Measurements from ENCODE around the gene ADAMTS19. TPM values are rescaled to one million over a fixed set of nuclear protein-coding genes. Genes with fewer than 3 reads are reported as not detected.

Gene ADAMTS19
- total RNA-seq, 1 donor from 2014 or later = 14.8 TPM

DNA sequence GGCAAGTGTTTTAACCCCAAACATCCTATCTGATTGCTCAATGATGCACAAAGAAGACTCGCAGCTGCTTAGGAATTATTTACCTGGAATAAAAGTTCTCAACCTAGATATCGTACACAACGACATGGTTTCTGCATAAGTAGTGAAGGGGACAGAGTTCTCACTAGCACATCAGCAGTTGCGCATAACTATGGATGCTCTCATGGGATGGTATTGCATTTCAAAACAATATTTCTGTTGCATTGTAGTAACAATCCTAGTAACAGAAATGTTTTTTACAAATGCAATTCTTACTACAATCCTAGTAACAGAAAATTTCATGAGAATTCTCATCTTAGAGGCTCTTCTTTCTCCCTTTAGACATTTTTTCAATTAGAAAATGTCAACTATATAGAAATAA is 193.3 kb downstream of the ADAMTS19 start:
- Mint-ChIP-seq H3K27ac (no peak overlapping the region), H3K4me3 (no peak overlapping the region), H3K27me3 (ENCODE audit: low read depth) (no peaks in the 10 kb centered on the region), H3K4me1 (peaks cover 19% of the 10 kb centered on the region), H3K9me3 (peaks cover 3% of the 10 kb centered on the region), H3K36me3 (peaks cover 4% of the 10 kb centered on the region)
- TF ChIP-seq, protein P1, sequence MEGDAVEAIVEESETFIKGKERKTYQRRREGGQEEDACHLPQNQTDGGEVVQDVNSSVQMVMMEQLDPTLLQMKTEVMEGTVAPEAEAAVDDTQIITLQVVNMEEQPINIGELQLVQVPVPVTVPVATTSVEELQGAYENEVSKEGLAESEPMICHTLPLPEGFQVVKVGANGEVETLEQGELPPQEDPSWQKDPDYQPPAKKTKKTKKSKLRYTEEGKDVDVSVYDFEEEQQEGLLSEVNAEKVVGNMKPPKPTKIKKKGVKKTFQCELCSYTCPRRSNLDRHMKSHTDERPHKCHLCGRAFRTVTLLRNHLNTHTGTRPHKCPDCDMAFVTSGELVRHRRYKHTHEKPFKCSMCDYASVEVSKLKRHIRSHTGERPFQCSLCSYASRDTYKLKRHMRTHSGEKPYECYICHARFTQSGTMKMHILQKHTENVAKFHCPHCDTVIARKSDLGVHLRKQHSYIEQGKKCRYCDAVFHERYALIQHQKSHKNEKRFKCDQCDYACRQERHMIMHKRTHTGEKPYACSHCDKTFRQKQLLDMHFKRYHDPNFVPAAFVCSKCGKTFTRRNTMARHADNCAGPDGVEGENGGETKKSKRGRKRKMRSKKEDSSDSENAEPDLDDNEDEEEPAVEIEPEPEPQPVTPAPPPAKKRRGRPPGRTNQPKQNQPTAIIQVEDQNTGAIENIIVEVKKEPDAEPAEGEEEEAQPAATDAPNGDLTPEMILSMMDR (IDR thresholded peaks at IDR 0.05; ENCODE audit: unreplicated experiment) = no peak
- no peak for DNase-seq (ENCODE audit: low spot score in 2 of 2, unreplicated experiment in 2 of 2)

DNA sequence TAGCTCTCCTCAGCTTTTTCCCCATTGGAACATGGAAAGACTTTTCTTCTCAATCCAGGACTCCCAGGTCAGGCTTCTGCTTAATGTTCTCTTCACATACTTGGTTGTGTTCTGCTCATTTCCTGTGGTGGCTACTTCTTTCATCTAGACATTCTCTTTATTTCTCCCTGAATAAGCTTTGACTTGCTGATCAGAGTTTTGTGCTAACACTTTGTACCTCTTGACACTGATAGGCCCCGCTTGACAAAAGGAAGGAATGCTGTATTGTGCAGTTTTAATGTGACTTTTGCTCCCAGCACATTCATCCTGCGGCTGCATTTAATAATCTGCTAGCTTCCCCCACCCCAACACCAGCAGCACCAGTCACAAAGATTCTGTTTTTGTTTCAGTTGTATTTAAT is 196.9 kb downstream of the ADAMTS19 start:
- TF ChIP-seq, protein P1 (IDR thresholded peaks at IDR 0.05; ENCODE audit: unreplicated experiment) = no peak
- Mint-ChIP-seq H3K36me3 (no peaks in the 10 kb centered on the region), H3K4me1 (peaks cover 19% of the 10 kb centered on the region), H3K9me3 (no peaks in the 10 kb centered on the region), H3K27ac (peak overlapping the region; percentile 1), H3K27me3 (ENCODE audit: low read depth) (no peaks in the 10 kb centered on the region), H3K4me3 (no peak overlapping the region)
- DNase-seq (ENCODE audit: low spot score in 2 of 2, unreplicated experiment in 2 of 2) = no peak

DNA sequence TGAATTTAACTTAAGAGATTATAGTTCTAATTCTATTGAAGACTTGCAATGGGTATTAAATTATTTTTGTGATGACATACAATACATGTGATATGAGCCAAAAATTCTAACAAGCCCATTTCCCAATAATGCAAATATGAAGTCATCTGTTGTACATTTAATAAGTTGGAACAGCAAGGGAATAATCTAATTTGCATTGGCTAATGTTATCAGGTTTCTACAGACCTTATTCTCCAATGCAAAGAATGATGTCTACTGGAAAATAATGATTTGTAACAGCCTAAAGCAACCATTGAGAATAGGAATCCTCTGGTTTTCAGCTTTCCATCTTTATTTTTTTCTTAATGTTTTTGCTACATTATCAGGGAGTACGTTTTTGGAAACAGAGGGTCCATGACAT is 198.7 kb downstream of the ADAMTS19 start:
- Mint-ChIP-seq H3K36me3 (no peaks in the 10 kb centered on the region), H3K4me3 (no peak overlapping the region), H3K4me1 (peaks cover 4% of the 10 kb centered on the region), H3K9me3 (no peaks in the 10 kb centered on the region), H3K27ac (no peak overlapping the region), H3K27me3 (ENCODE audit: low read depth) (no peaks in the 10 kb centered on the region)
- DNase-seq (ENCODE audit: low spot score in 2 of 2, unreplicated experiment in 2 of 2) = no peak
- TF ChIP-seq, protein P1 (IDR thresholded peaks at IDR 0.05; ENCODE audit: unreplicated experiment) = no peak

DNA sequence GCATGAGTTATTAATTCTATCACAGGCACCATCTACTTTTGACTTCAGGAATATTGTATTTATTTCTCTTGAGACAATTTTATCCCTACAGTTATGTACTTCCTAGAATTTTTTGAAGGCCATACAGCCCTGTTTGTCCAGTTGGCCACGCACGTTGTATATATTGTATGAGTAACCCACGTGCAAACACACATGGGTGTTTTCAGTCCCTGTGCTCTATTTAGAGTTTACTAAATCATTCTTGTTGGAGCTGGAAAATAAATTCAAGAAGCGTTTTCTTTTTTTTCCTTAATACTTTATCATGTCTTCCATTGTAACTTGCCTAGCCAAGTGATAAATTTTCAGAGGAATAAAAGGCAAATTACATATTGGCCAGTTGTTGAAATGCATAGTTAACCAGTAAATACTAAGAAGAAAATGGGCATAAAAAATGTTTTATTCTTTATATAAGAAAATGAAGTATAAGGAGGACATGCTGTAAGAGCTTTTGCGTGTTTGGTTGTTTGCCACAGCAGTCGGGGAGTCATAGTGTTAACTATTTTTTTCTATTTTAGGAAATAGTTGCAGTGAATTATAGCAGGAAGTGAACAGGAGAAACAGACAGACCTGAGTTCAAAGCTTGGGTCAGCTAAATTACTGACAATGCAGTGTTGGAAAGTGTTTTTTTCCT is 201.4 kb downstream of the ADAMTS19 start:
- Mint-ChIP-seq H3K4me1 (peaks cover 6% of the 10 kb centered on the region), H3K27me3 (ENCODE audit: low read depth) (no peaks in the 10 kb centered on the region), H3K36me3 (no peaks in the 10 kb centered on the region), H3K4me3 (no peak overlapping the region), H3K9me3 (no peaks in the 10 kb centered on the region), H3K27ac (no peak overlapping the region)
- TF ChIP-seq, protein P1 (IDR thresholded peaks at IDR 0.05; ENCODE audit: unreplicated experiment) = no peak
- no peak for DNase-seq (ENCODE audit: low spot score in 2 of 2, unreplicated experiment in 2 of 2)

DNA sequence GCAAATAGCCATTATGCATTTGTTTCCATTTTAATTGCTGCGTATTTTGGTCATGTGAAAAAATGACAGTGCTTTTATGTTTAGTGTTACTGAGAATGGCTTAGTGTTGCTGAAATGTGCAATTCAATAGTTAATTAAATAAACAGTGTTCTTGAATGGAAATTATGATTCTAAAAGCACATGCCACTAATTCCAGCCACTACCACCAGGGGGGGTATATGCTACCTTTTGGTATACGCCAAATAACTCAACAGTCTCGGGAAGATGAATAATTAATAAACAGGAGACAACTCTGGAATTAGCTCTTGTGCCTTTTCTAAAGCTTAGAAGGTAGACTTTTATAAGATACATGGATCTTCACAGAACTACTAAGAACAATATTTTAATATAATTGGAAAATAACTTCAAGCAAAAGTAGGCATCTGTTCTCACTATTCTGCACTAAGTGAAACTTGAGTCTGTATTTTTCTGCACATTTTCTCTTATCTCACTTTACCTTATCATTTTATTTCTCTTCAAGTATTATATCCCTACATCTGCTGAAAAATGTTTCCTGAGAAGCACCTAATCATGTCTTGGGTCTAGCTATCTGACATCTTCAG is 204.3 kb downstream of the ADAMTS19 start:
- H3K4me3 Mint-ChIP-seq = no peak overlapping the region
- no peak for DNase-seq (ENCODE audit: low spot score in 2 of 2, unreplicated experiment in 2 of 2)
- peaks cover 21% of the 10 kb centered on the region for H3K9me3 Mint-ChIP-seq
- TF ChIP-seq, protein P1 (IDR thresholded peaks at IDR 0.05; ENCODE audit: unreplicated experiment) = peak; percentile 85
- H3K4me1 Mint-ChIP-seq = peaks cover 2% of the 10 kb centered on the region
- peaks cover 16% of the 10 kb centered on the region for H3K36me3 Mint-ChIP-seq
- no peaks in the 10 kb centered on the region for H3K27me3 Mint-ChIP-seq (ENCODE audit: low read depth)
- no peak overlapping the region for H3K27ac Mint-ChIP-seq
